ENCODE measurements around the gene TMEM201. TPM values are rescaled to one million over a fixed set of nuclear protein-coding genes. Genes with fewer than 3 reads are reported as not detected.

The TMEM201 gene
- total and polyA plus RNA-seq, 2 donors from 2014 or later = 9.1 to 13.2 TPM

GRCh38 chr1:9615316-9616063, 26.8 kb downstream of the TMEM201 start:
- FAIRE-seq (no peak), DNase-seq (peak in 2 of 5 donors; percentile 34 to 74)
- no peak overlapping the region for H3K27ac ChIP-seq (ENCODE audit: low read depth in 2 of 2, low read length in 2 of 2)
- no peaks in the 10 kb centered on the region for H3K4me1 ChIP-seq (ENCODE audit: control insufficient read depth in 2 of 3, insufficient read depth in 2 of 3, low read depth in 1 of 3, low read length in 3 of 3)
- no peaks in the 10 kb centered on the region for H3K27me3 ChIP-seq (ENCODE audit: control insufficient read depth, insufficient read depth, low read length)
- no peak overlapping the region for H3K4me3 ChIP-seq (ENCODE audit: low read length in 3 of 3)
- H3K9ac ChIP-seq (ENCODE audit: low read length in 3 of 3) = no peak overlapping the region
- peaks cover 0 to 2% (median 0%) of the 10 kb centered on the region in 3 donors for H3K36me3 ChIP-seq (ENCODE audit: control insufficient read depth in 2 of 3, insufficient read depth in 3 of 3, low read length in 3 of 3)
- intact Hi-C loops (cut with DNase I) = no loop called here
- peak; percentile 48 for TF ChIP-seq CTCF (IDR thresholded peaks at IDR 0.05; ENCODE audit: borderline replicate concordance, extremely low read depth, insufficient read depth)
- H3K9me3 ChIP-seq (ENCODE audit: control insufficient read depth in 2 of 3, insufficient read depth in 1 of 3, low read length in 3 of 3) = no peaks in the 10 kb centered on the region

DNA sequence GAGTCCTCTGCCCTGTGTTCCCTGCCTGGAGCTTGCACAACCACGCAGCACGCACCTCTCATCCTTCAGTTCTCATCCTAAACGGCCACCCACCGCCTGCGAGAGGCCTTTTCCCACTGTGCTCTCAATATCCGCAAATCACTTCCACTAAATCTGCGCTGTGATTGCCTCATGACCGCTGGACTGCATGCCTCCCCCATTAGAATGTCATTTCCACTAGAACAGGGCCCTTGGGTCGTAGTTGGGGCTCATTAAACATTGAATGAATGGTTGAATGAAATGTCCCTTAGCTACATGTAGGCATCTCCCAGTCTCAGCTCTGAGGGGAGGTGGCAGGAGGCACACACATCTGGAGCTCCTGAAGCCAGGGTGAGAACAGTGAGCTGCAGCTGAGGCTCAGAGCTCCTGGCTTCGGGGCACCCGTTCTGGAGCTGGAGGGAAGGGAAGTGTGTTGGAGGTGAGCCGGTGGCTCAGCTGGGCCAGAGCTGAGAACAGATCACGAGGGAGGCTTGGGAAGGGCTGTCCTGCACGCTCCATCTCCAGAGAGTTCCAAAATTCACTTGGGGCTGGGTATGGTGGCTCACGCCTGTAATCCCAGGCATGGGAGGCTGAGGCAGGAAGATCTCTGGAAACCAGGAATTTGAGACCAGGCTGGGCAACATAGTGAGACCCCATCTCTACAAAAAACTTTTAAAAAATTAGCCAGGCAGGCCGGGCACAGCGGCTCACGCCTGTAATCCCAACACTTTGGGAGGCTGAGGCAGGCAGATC, 30.4 kb downstream of the TMEM201 start:
- no peak overlapping the region for H3K27ac ChIP-seq (ENCODE audit: low read depth in 2 of 2, low read length in 2 of 2)
- H3K4me3 ChIP-seq (ENCODE audit: low read length in 3 of 3) = no peak overlapping the region
- no peaks in the 10 kb centered on the region for H3K36me3 ChIP-seq (ENCODE audit: control insufficient read depth in 2 of 3, insufficient read depth in 3 of 3, low read length in 3 of 3)
- H3K27me3 ChIP-seq (ENCODE audit: control insufficient read depth, insufficient read depth, low read length) = no peaks in the 10 kb centered on the region
- intact Hi-C loops (cut with DNase I) = no loop called here
- H3K4me1 ChIP-seq (ENCODE audit: control insufficient read depth in 2 of 3, insufficient read depth in 2 of 3, low read depth in 1 of 3, low read length in 3 of 3) = no peaks in the 10 kb centered on the region
- FAIRE-seq (no peak), DNase-seq (peak in 3 of 5 donors; percentile 14 to 56 (median 28))
- no peak for TF ChIP-seq CTCF (IDR thresholded peaks at IDR 0.05; ENCODE audit: borderline replicate concordance, extremely low read depth, insufficient read depth)
- no peak overlapping the region for H3K9ac ChIP-seq (ENCODE audit: low read length in 3 of 3)
- no peaks in the 10 kb centered on the region for H3K9me3 ChIP-seq (ENCODE audit: control insufficient read depth in 2 of 3, insufficient read depth in 1 of 3, low read length in 3 of 3)

DNA sequence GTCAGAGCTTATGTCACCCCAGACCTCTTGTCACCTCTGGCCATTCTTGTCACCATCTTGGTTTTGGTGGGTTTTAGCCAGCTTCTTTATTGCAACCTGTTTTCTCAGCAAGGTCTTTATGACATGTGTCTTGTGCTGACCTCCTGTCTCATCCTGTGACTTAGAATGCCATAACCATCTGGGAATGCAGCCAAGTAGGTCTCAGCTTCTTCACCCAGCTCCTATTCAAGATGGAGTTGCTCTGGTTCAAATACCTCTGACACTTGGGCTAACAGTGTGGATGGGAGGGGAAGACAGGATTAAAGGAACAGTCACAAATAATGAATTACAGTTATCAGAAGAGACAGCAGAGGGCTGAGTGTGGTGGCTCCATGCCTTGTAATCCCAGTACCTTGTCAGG, 32.3 kb downstream of the TMEM201 start:
- Histone ChIP-seq H3K4me3 (ENCODE audit: low read length in 3 of 3) (no peak overlapping the region), H3K9me3 (ENCODE audit: control insufficient read depth in 2 of 3, insufficient read depth in 1 of 3, low read length in 3 of 3) (no peaks in the 10 kb centered on the region), H3K27ac (ENCODE audit: low read depth in 2 of 2, low read length in 2 of 2) (no peak overlapping the region), H3K9ac (ENCODE audit: low read length in 3 of 3) (no peak overlapping the region), H3K27me3 (ENCODE audit: control insufficient read depth, insufficient read depth, low read length) (no peaks in the 10 kb centered on the region), H3K4me1 (ENCODE audit: control insufficient read depth in 2 of 3, insufficient read depth in 2 of 3, low read depth in 1 of 3, low read length in 3 of 3) (no peaks in the 10 kb centered on the region), H3K36me3 (ENCODE audit: control insufficient read depth in 2 of 3, insufficient read depth in 3 of 3, low read length in 3 of 3) (no peaks in the 10 kb centered on the region)
- intact Hi-C loops (cut with DNase I) = no loop called here
- no peak for TF ChIP-seq CTCF (IDR thresholded peaks at IDR 0.05; ENCODE audit: borderline replicate concordance, extremely low read depth, insufficient read depth)
- DNase-seq (no peak), FAIRE-seq (no peak)
